Measurements from ENCODE around the gene ARNT2.

The ARNT2 gene

DNA sequence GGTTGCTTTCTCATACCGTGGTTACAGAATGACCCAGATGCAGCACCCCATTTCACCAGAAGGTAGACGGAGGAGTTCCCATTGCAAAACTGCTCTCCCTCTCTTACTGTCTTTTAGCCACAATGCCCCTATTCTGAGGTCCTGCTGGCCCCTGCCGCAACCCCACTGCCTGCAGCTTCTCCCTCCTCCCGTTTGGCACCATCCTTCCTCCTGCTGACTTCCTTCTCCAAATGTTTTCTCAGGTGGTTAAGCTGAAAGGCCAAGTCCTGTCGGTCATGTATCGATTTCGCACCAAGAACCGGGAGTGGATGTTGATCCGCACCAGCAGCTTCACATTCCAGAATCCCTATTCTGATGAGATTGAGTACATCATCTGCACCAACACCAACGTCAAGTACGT, 158.7 kb downstream of the ARNT2 start:
- Histone ChIP-seq H4K8ac (ENCODE audit: low read depth, low read length) (no peak overlapping the region), H3K4ac (ENCODE audit: low read length) (no peak overlapping the region), H3K9me3 (replicated peaks in 1 of 2; ENCODE audit: control insufficient read depth in 2 of 2, insufficient read depth in 1 of 2, low read depth in 1 of 2, low read length in 2 of 2) (no peaks in the 10 kb centered on the region), H2BK15ac (ENCODE audit: low read length) (no peak overlapping the region), H3K27ac (replicated peaks; ENCODE audit: low read length) (no peak overlapping the region), H3K23ac (ENCODE audit: low read depth, low read length, poor library complexity) (no peak overlapping the region), H3K79me1 (ENCODE audit: low read depth, low read length) (no peaks in the 10 kb centered on the region), H3K4me3 (ENCODE audit: low read length in 2 of 2) (no peak overlapping the region), H2BK120ac (ENCODE audit: low read depth, low read length) (no peak overlapping the region), H2AFZ (ENCODE audit: low read length) (no peak overlapping the region), H3K14ac (ENCODE audit: low read length) (no peak overlapping the region), H3K27me3 (ENCODE audit: control insufficient read depth in 3 of 3, insufficient read depth in 3 of 3, low read depth in 1 of 3, low read length in 3 of 3) (no peaks in the 10 kb centered on the region), H3K9ac (ENCODE audit: low read depth, low read length, poor library complexity) (no peak overlapping the region), H2BK12ac (ENCODE audit: low read length) (no peak overlapping the region), H3K4me1 (ENCODE audit: control insufficient read depth in 2 of 2, insufficient read depth in 1 of 2, low read depth in 1 of 2, low read length in 2 of 2) (no peaks in the 10 kb centered on the region), H3K36me3 (replicated peaks in 1 of 2; ENCODE audit: control insufficient read depth in 2 of 2, insufficient read depth in 2 of 2, low read length in 2 of 2) (peaks cover 26 to 93% of the 10 kb centered on the region in 2 donors), H2AK5ac (ENCODE audit: low read depth, low read length) (no peak overlapping the region), H2BK5ac (ENCODE audit: low read length) (no peak overlapping the region), H3K4me2 (ENCODE audit: insufficient read depth, low read length, poor library complexity, severe bottlenecking) (no peak overlapping the region), H3K18ac (ENCODE audit: low read length) (no peak overlapping the region), H4K91ac (ENCODE audit: low read depth, low read length, poor library complexity) (no peak overlapping the region)
- no CpG with 5 or more reads among the region's 11 CpGs for WGBS, 2 donors (ENCODE audit: extremely low coverage in 2 of 2, insufficient read length in 2 of 2, insufficient replicate concordance in 1 of 2)
- no peak for DNase-seq (ENCODE audit: low spot score)

DNA sequence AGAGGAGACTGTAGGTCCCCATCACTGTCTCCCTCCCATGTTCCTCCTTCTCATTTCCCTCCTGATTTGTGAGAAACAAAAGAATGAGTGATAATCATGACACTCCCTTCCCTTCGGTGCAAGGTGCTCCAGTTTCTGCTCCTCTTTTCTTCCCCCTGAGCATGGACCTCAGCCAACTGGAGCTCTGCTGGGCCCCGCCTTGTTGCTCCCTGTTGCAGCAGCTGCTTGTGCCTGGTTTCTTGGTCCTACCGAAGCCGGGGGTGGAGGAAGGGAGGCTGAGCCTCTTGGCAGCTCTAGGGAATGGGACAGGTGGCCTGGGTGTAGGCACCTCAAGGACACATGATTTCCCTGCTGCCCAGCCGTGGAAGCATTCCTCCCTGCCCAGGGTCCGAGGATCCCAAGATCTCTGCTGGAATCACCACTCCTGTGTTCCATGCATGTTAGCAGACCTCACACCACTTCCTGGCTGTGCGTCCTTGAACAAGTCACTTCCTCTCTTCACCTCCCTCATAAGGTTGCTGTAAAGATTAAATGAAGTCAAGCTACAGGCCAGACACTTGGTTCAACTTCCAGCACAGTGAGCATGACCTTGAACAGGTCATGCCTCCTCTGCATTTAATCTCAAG, 159.3 kb downstream of the ARNT2 start:
- Histone ChIP-seq H3K36me3 (replicated peaks in 1 of 2; ENCODE audit: control insufficient read depth in 2 of 2, insufficient read depth in 2 of 2, low read length in 2 of 2) (peaks cover 29 to 95% of the 10 kb centered on the region in 2 donors), H3K9me3 (replicated peaks in 1 of 2; ENCODE audit: control insufficient read depth in 2 of 2, insufficient read depth in 1 of 2, low read depth in 1 of 2, low read length in 2 of 2) (no peaks in the 10 kb centered on the region), H3K27ac (replicated peaks; ENCODE audit: low read length) (no peak overlapping the region), H3K9ac (ENCODE audit: low read depth, low read length, poor library complexity) (no peak overlapping the region), H3K4me2 (ENCODE audit: insufficient read depth, low read length, poor library complexity, severe bottlenecking) (no peak overlapping the region), H3K4me1 (ENCODE audit: control insufficient read depth in 2 of 2, insufficient read depth in 1 of 2, low read depth in 1 of 2, low read length in 2 of 2) (no peaks in the 10 kb centered on the region), H4K91ac (ENCODE audit: low read depth, low read length, poor library complexity) (no peak overlapping the region), H3K27me3 (ENCODE audit: control insufficient read depth in 3 of 3, insufficient read depth in 3 of 3, low read depth in 1 of 3, low read length in 3 of 3) (no peaks in the 10 kb centered on the region), H2BK120ac (ENCODE audit: low read depth, low read length) (no peak overlapping the region), H2BK15ac (ENCODE audit: low read length) (no peak overlapping the region), H4K8ac (ENCODE audit: low read depth, low read length) (no peak overlapping the region), H2BK5ac (ENCODE audit: low read length) (no peak overlapping the region), H2BK12ac (ENCODE audit: low read length) (no peak overlapping the region), H3K14ac (ENCODE audit: low read length) (no peak overlapping the region), H3K4ac (ENCODE audit: low read length) (no peak overlapping the region), H3K79me1 (ENCODE audit: low read depth, low read length) (no peaks in the 10 kb centered on the region), H2AFZ (ENCODE audit: low read length) (no peak overlapping the region), H3K23ac (ENCODE audit: low read depth, low read length, poor library complexity) (no peak overlapping the region), H3K4me3 (ENCODE audit: low read length in 2 of 2) (no peak overlapping the region), H3K18ac (ENCODE audit: low read length) (no peak overlapping the region), H2AK5ac (ENCODE audit: low read depth, low read length) (no peak overlapping the region)
- WGBS, 2 donors (ENCODE audit: extremely low coverage in 2 of 2, insufficient read length in 2 of 2, insufficient replicate concordance in 1 of 2) = no CpG with 5 or more reads among the region's 7 CpGs
- no peak for DNase-seq (ENCODE audit: low spot score)

GRCh38 chr15:80564056-80564455, 159.9 kb downstream of the ARNT2 start:
- H4K91ac ChIP-seq (ENCODE audit: low read depth, low read length, poor library complexity) = no peak overlapping the region
- H3K9ac ChIP-seq (ENCODE audit: low read depth, low read length, poor library complexity) = no peak overlapping the region
- H4K8ac ChIP-seq (ENCODE audit: low read depth, low read length) = no peak overlapping the region
- H3K36me3 ChIP-seq (replicated peaks in 1 of 2; ENCODE audit: control insufficient read depth in 2 of 2, insufficient read depth in 2 of 2, low read length in 2 of 2) = peaks cover 29 to 95% of the 10 kb centered on the region in 2 donors
- no peak overlapping the region for H3K4me2 ChIP-seq (ENCODE audit: insufficient read depth, low read length, poor library complexity, severe bottlenecking)
- H3K4me3 ChIP-seq (ENCODE audit: low read length in 2 of 2) = no peak overlapping the region
- no peak overlapping the region for H2AK5ac ChIP-seq (ENCODE audit: low read depth, low read length)
- WGBS, 2 donors (ENCODE audit: extremely low coverage in 2 of 2, insufficient read length in 2 of 2, insufficient replicate concordance in 1 of 2) = no CpG with 5 or more reads among the region's 8 CpGs
- no peak overlapping the region for H2BK15ac ChIP-seq (ENCODE audit: low read length)
- no peak overlapping the region for H3K4ac ChIP-seq (ENCODE audit: low read length)
- no peaks in the 10 kb centered on the region for H3K79me1 ChIP-seq (ENCODE audit: low read depth, low read length)
- H3K9me3 ChIP-seq (replicated peaks in 1 of 2; ENCODE audit: control insufficient read depth in 2 of 2, insufficient read depth in 1 of 2, low read depth in 1 of 2, low read length in 2 of 2) = no peaks in the 10 kb centered on the region
- H3K14ac ChIP-seq (ENCODE audit: low read length) = no peak overlapping the region
- no peak overlapping the region for H3K23ac ChIP-seq (ENCODE audit: low read depth, low read length, poor library complexity)
- H2BK5ac ChIP-seq (ENCODE audit: low read length) = no peak overlapping the region
- no peak overlapping the region for H3K18ac ChIP-seq (ENCODE audit: low read length)
- no peak overlapping the region for H2BK120ac ChIP-seq (ENCODE audit: low read depth, low read length)
- H3K27me3 ChIP-seq (ENCODE audit: control insufficient read depth in 3 of 3, insufficient read depth in 3 of 3, low read depth in 1 of 3, low read length in 3 of 3) = no peaks in the 10 kb centered on the region
- DNase-seq (ENCODE audit: low spot score) = no peak
- no peak overlapping the region for H2AFZ ChIP-seq (ENCODE audit: low read length)
- no peak overlapping the region for H3K27ac ChIP-seq (replicated peaks; ENCODE audit: low read length)
- H2BK12ac ChIP-seq (ENCODE audit: low read length) = no peak overlapping the region
- no peaks in the 10 kb centered on the region for H3K4me1 ChIP-seq (ENCODE audit: control insufficient read depth in 2 of 2, insufficient read depth in 1 of 2, low read depth in 1 of 2, low read length in 2 of 2)

- H3K18ac ChIP-seq (ENCODE audit: low read length) = no peak overlapping the region
- H4K8ac ChIP-seq (ENCODE audit: low read depth, low read length) = no peak overlapping the region
- no peak overlapping the region for H3K4ac ChIP-seq (ENCODE audit: low read length)
- no peak overlapping the region for H3K4me3 ChIP-seq (ENCODE audit: low read length in 2 of 2)
- no peak overlapping the region for H3K23ac ChIP-seq (ENCODE audit: low read depth, low read length, poor library complexity)
- no peaks in the 10 kb centered on the region for H3K9me3 ChIP-seq (replicated peaks in 1 of 2; ENCODE audit: control insufficient read depth in 2 of 2, insufficient read depth in 1 of 2, low read depth in 1 of 2, low read length in 2 of 2)
- H3K27me3 ChIP-seq (ENCODE audit: control insufficient read depth in 3 of 3, insufficient read depth in 3 of 3, low read depth in 1 of 3, low read length in 3 of 3) = no peaks in the 10 kb centered on the region
- no peak overlapping the region for H3K14ac ChIP-seq (ENCODE audit: low read length)
- H3K4me1 ChIP-seq (ENCODE audit: control insufficient read depth in 2 of 2, insufficient read depth in 1 of 2, low read depth in 1 of 2, low read length in 2 of 2) = no peaks in the 10 kb centered on the region
- no peak overlapping the region for H2AK5ac ChIP-seq (ENCODE audit: low read depth, low read length)
- no peaks in the 10 kb centered on the region for H3K79me1 ChIP-seq (ENCODE audit: low read depth, low read length)
- H2BK15ac ChIP-seq (ENCODE audit: low read length) = no peak overlapping the region
- no peak overlapping the region for H2AFZ ChIP-seq (ENCODE audit: low read length)
- no peak overlapping the region for H2BK120ac ChIP-seq (ENCODE audit: low read depth, low read length)
- no peak overlapping the region for H4K91ac ChIP-seq (ENCODE audit: low read depth, low read length, poor library complexity)
- no peak overlapping the region for H3K27ac ChIP-seq (replicated peaks; ENCODE audit: low read length)
- no peak overlapping the region for H3K4me2 ChIP-seq (ENCODE audit: insufficient read depth, low read length, poor library complexity, severe bottlenecking)
- DNase-seq (ENCODE audit: low spot score) = no peak
- no peak overlapping the region for H2BK5ac ChIP-seq (ENCODE audit: low read length)
- H2BK12ac ChIP-seq (ENCODE audit: low read length) = no peak overlapping the region
- H3K36me3 ChIP-seq (replicated peaks in 1 of 2; ENCODE audit: control insufficient read depth in 2 of 2, insufficient read depth in 2 of 2, low read length in 2 of 2) = peaks cover 24 to 95% of the 10 kb centered on the region in 2 donors
- no peak overlapping the region for H3K9ac ChIP-seq (ENCODE audit: low read depth, low read length, poor library complexity)
- WGBS, 2 donors (ENCODE audit: extremely low coverage in 2 of 2, insufficient read length in 2 of 2, insufficient replicate concordance in 1 of 2) = no CpG with 5 or more reads among the region's 1 CpG
Measured at GRCh38 chr15:80565398-80565797, 161.2 kb downstream of the ARNT2 start.

Measured in neuronal stem cell (in vitro differentiated cells).